ENCODE results near the gene CCL24.

- TF ChIP-seq, protein P1, sequence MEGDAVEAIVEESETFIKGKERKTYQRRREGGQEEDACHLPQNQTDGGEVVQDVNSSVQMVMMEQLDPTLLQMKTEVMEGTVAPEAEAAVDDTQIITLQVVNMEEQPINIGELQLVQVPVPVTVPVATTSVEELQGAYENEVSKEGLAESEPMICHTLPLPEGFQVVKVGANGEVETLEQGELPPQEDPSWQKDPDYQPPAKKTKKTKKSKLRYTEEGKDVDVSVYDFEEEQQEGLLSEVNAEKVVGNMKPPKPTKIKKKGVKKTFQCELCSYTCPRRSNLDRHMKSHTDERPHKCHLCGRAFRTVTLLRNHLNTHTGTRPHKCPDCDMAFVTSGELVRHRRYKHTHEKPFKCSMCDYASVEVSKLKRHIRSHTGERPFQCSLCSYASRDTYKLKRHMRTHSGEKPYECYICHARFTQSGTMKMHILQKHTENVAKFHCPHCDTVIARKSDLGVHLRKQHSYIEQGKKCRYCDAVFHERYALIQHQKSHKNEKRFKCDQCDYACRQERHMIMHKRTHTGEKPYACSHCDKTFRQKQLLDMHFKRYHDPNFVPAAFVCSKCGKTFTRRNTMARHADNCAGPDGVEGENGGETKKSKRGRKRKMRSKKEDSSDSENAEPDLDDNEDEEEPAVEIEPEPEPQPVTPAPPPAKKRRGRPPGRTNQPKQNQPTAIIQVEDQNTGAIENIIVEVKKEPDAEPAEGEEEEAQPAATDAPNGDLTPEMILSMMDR (conservative IDR thresholded peaks at IDR 0.05 in 1 of 2, IDR thresholded peaks at IDR 0.05 in 1 of 2; ENCODE audit: extremely low read depth in 1 of 2, insufficient read depth in 1 of 2, low read depth in 1 of 2, low read length in 2 of 2) = no peak
- no peak for TF ChIP-seq EZH2 (IDR thresholded peaks at IDR 0.05; ENCODE audit: borderline replicate concordance, low read length)
These were observed 17.7 kb downstream of the CCL24 start for GRCh38 chr7:75795831-75796285.

All from mammary epithelial cell (primary cell).